Measurements from ENCODE around the gene MCM3. TPM values are rescaled to one million over a fixed set of nuclear protein-coding genes. Genes with fewer than 3 reads are reported as not detected.

Gene MCM3
- total and polyA plus RNA-seq, 2 donors (not counting 1 experiment from before 2014, with no cell fraction given): 34.3 to 58.5 TPM

DNA sequence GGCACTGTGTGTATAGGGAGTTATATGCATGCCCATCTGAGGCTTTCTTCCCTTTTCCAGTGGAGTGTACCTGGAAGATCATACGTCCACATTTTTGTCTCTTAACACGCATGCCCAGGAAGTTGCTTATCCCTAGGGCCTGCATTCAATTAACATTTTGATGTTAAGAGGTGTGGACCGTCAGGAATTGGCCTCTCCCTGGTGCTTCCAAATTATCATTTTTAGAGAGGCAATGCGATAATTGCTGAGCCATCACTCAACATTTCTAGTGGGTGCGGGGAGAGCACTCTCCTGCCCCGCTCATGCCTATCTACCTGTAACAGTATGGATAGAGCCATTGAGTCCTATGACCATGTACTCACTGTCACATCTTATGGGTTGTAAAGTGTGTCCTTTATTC lies 39.6 kb upstream of the MCM3 start:
- Histone ChIP-seq H3K36me3 (replicated peaks in 1 of 2; ENCODE audit: control extremely low read depth in 1 of 2, control insufficient read depth in 1 of 2, extremely low read depth in 1 of 2, insufficient read depth in 2 of 2, low read length in 1 of 2) (no peaks in the 10 kb centered on the region), H3K4me1 (ENCODE audit: control insufficient read depth in 2 of 2, insufficient read depth in 2 of 2, low read length in 2 of 2) (no peaks in the 10 kb centered on the region), H4K20me1 (ENCODE audit: control insufficient read depth, insufficient read depth, low read length, poor library complexity, severe bottlenecking) (no peaks in the 10 kb centered on the region), H3K27me3 (replicated peaks in 1 of 4; ENCODE audit: control extremely low read depth in 1 of 4, control insufficient read depth in 3 of 4, insufficient read depth in 4 of 4, low read length in 3 of 4) (no peaks in the 10 kb centered on the region), H2AFZ (ENCODE audit: insufficient read depth, low read depth, low read length, poor library complexity, severe bottlenecking) (no peak overlapping the region), H3K9ac (ENCODE audit: low read length) (no peak overlapping the region), H3K4me3 (ENCODE audit: control extremely low read depth in 1 of 5, extremely low read depth in 1 of 5, insufficient read depth in 1 of 5, low read depth in 2 of 5, low read length in 4 of 5) (no peak overlapping the region), H3K4me2 (replicated peaks; ENCODE audit: low read depth, low read length, poor library complexity, severe bottlenecking) (no peak overlapping the region), H3K9me3 (ENCODE audit: control extremely low read depth in 1 of 3, control insufficient read depth in 2 of 3, insufficient read depth in 1 of 3, low read length in 2 of 3) (no peaks in the 10 kb centered on the region), H3K79me2 (ENCODE audit: control insufficient read depth, insufficient read depth, low read length) (no peaks in the 10 kb centered on the region), H3K27ac (ENCODE audit: low read length in 2 of 2) (no peak overlapping the region)
- intact Hi-C loops (cut with micrococcal nuclease): no loop called here
- 94% methylated on average over 3 of the region's 6 CpGs for WGBS (ENCODE audit: insufficient coverage)
- DNase-seq (no peak), ATAC-seq (ENCODE audit: low read depth) (no peak)
- H3K4me3 Mint-ChIP-seq: no peak overlapping the region
- H3K4me1 Mint-ChIP-seq: peaks cover 10% of the 10 kb centered on the region
- TF ChIP-seq, protein P1, sequence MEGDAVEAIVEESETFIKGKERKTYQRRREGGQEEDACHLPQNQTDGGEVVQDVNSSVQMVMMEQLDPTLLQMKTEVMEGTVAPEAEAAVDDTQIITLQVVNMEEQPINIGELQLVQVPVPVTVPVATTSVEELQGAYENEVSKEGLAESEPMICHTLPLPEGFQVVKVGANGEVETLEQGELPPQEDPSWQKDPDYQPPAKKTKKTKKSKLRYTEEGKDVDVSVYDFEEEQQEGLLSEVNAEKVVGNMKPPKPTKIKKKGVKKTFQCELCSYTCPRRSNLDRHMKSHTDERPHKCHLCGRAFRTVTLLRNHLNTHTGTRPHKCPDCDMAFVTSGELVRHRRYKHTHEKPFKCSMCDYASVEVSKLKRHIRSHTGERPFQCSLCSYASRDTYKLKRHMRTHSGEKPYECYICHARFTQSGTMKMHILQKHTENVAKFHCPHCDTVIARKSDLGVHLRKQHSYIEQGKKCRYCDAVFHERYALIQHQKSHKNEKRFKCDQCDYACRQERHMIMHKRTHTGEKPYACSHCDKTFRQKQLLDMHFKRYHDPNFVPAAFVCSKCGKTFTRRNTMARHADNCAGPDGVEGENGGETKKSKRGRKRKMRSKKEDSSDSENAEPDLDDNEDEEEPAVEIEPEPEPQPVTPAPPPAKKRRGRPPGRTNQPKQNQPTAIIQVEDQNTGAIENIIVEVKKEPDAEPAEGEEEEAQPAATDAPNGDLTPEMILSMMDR (IDR thresholded peaks at IDR 0.05): no peak
- TF ChIP-seq EZH2 (IDR thresholded peaks at IDR 0.05; ENCODE audit: borderline replicate concordance, insufficient read depth, low read depth, low read length, poor library complexity, severe bottlenecking): no peak
- ChIA-PET POLR2A (no interaction called here), CTCF (no interaction called here)
- H3K27me3 Mint-ChIP-seq: no peaks in the 10 kb centered on the region
- H3K9me3 Mint-ChIP-seq (ENCODE audit: insufficient read depth): no peaks in the 10 kb centered on the region
- no peak overlapping the region for H3K27ac Mint-ChIP-seq

DNA sequence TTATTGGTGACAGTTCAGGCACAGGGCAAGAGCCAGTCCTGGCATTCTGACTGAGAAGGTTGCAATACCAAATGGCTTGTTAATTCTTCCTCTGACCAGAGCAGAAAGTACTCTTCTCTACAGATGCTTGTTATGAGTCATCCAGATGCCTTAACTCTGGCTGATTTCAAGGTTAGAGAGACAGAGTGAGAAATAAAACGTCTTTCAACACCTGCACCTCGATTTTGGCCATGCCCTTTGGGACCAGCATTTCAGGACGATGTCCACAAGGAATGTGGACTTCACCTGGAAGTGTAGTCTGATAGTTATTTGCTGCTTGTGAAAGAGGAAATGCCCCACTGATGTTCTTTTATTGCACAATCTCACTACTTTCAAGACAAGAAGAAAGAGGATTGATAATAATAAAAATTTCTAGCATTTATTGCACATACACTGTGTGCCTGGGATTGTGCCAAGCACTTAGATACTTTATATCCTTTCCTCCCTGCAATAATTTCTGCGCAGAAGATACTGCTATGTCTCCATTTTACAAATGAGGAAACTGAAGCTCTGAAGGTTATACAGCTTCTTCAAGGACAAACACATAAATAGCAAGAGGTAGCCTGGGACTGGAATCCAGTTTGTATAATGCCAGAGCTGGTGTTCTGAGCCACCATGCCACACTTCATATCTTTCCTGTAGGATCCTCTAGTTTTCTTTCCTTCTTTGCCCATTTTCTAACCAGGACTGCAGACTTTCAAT lies 33.5 kb upstream of the MCM3 start:
- no CpG with 5 or more reads among the region's 4 CpGs for WGBS (ENCODE audit: insufficient coverage)
- Histone ChIP-seq H3K36me3 (replicated peaks in 1 of 2; ENCODE audit: control extremely low read depth in 1 of 2, control insufficient read depth in 1 of 2, extremely low read depth in 1 of 2, insufficient read depth in 2 of 2, low read length in 1 of 2) (no peaks in the 10 kb centered on the region), H3K9ac (ENCODE audit: low read length) (no peak overlapping the region), H3K9me3 (ENCODE audit: control extremely low read depth in 1 of 3, control insufficient read depth in 2 of 3, insufficient read depth in 1 of 3, low read length in 2 of 3) (no peaks in the 10 kb centered on the region), H3K27me3 (replicated peaks in 1 of 4; ENCODE audit: control extremely low read depth in 1 of 4, control insufficient read depth in 3 of 4, insufficient read depth in 4 of 4, low read length in 3 of 4) (no peaks in the 10 kb centered on the region), H3K4me3 (ENCODE audit: control extremely low read depth in 1 of 5, extremely low read depth in 1 of 5, insufficient read depth in 1 of 5, low read depth in 2 of 5, low read length in 4 of 5) (no peak overlapping the region), H4K20me1 (ENCODE audit: control insufficient read depth, insufficient read depth, low read length, poor library complexity, severe bottlenecking) (no peaks in the 10 kb centered on the region), H2AFZ (ENCODE audit: insufficient read depth, low read depth, low read length, poor library complexity, severe bottlenecking) (peak overlapping the region; percentile 58), H3K27ac (ENCODE audit: low read length in 2 of 2) (no peak overlapping the region), H3K4me2 (replicated peaks; ENCODE audit: low read depth, low read length, poor library complexity, severe bottlenecking) (no peak overlapping the region), H3K79me2 (ENCODE audit: control insufficient read depth, insufficient read depth, low read length) (no peaks in the 10 kb centered on the region), H3K4me1 (ENCODE audit: control insufficient read depth in 2 of 2, insufficient read depth in 2 of 2, low read length in 2 of 2) (peaks cover 0 to 6% of the 10 kb centered on the region in 2 donors)
- CTCF ChIA-PET: no interaction called here
- ATAC-seq (ENCODE audit: low read depth): no peak
- Mint-ChIP-seq H3K4me1 (peaks cover 15% of the 10 kb centered on the region), H3K9me3 (ENCODE audit: insufficient read depth) (no peaks in the 10 kb centered on the region), H3K27ac (no peak overlapping the region), H3K27me3 (no peaks in the 10 kb centered on the region), H3K4me3 (no peak overlapping the region)
- TF ChIP-seq, protein P1 (IDR thresholded peaks at IDR 0.05): no peak
- no peak for TF ChIP-seq EZH2 (IDR thresholded peaks at IDR 0.05; ENCODE audit: borderline replicate concordance, insufficient read depth, low read depth, low read length, poor library complexity, severe bottlenecking)
- intact Hi-C loops (cut with micrococcal nuclease): no loop called here
- no peak for DNase-seq
- POLR2A ChIA-PET: interaction anchor here (1.6 kb wide), 1 partner anchor 11 kb away, joined by 3 read pairs; no protein-coding TSS in a partner anchor
